Measurements from ENCODE around the gene P3R3URF.
A peak's percentile ranks its signal among the peaks of the same experiment; 100 is the strongest.

- no peak for TF ChIP-seq EZH2phosphoT487 (IDR thresholded peaks at IDR 0.05)
- TF ChIP-seq, protein P1, sequence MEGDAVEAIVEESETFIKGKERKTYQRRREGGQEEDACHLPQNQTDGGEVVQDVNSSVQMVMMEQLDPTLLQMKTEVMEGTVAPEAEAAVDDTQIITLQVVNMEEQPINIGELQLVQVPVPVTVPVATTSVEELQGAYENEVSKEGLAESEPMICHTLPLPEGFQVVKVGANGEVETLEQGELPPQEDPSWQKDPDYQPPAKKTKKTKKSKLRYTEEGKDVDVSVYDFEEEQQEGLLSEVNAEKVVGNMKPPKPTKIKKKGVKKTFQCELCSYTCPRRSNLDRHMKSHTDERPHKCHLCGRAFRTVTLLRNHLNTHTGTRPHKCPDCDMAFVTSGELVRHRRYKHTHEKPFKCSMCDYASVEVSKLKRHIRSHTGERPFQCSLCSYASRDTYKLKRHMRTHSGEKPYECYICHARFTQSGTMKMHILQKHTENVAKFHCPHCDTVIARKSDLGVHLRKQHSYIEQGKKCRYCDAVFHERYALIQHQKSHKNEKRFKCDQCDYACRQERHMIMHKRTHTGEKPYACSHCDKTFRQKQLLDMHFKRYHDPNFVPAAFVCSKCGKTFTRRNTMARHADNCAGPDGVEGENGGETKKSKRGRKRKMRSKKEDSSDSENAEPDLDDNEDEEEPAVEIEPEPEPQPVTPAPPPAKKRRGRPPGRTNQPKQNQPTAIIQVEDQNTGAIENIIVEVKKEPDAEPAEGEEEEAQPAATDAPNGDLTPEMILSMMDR (IDR thresholded peaks at IDR 0.05), result peak; percentile 97
These were observed 3.1 kb upstream of the P3R3URF start for GRCh38 chr1:46179138-46180081.

All from neural progenitor cell (in vitro differentiated cells).